GM18498 (cell line): ENCODE results near the gene SAGE1.
"Not testable (repeated sequence)": the region's sequence is repeated elsewhere in the genome, so short reads cannot be mapped to it uniquely, and the experiment has no call there.

Experiments
- ATAC-seq: cut with Tn5 transposase; IDR thresholded peaks from one replicate; pipeline ENCODE4 v1.9.1; 2021; ENCODE audit warnings: mild to moderate bottlenecking, moderate library complexity; ENCODE audit not compliant: unreplicated experiment

Gene SAGE1, protein sequence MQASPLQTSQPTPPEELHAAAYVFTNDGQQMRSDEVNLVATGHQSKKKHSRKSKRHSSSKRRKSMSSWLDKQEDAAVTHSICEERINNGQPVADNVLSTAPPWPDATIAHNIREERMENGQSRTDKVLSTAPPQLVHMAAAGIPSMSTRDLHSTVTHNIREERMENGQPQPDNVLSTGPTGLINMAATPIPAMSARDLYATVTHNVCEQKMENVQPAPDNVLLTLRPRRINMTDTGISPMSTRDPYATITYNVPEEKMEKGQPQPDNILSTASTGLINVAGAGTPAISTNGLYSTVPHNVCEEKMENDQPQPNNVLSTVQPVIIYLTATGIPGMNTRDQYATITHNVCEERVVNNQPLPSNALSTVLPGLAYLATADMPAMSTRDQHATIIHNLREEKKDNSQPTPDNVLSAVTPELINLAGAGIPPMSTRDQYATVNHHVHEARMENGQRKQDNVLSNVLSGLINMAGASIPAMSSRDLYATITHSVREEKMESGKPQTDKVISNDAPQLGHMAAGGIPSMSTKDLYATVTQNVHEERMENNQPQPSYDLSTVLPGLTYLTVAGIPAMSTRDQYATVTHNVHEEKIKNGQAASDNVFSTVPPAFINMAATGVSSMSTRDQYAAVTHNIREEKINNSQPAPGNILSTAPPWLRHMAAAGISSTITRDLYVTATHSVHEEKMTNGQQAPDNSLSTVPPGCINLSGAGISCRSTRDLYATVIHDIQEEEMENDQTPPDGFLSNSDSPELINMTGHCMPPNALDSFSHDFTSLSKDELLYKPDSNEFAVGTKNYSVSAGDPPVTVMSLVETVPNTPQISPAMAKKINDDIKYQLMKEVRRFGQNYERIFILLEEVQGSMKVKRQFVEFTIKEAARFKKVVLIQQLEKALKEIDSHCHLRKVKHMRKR

DNA sequence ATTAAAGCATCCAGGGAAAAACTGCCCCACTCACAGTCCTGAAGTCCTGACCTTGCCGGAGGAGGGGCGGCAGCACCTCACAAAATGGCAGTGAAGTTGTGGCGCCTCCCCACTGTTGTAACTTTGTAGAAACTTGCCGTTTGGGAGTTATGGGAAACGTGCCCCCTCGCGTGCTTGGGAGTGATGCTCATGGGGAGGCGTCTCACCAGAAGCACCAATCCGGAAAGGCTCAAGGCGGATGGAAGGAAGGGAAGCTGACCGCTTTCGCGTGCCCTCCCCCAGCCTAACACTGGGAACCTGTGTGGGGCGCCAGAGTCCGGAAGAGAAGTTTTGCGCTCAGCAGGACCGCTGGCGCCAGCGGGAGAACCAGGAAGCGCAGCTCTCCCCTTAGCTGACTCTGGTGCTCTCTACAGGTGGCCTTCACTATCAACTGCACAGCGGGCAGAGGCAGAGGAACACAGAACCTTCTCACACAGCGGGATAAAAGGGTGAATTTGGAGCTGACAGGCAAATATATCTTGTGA is at the start of gene SAGE1, which contains the start of gene CT45A10:
Gene SAGE1 (plus strand): TSS at position 423 of the 524 bp plus-strand sequence. CDS start 2,527 bp downstream, outside the sequence.
Gene CT45A10 (minus strand): TSS at position 151 of the 524 bp plus-strand sequence. CDS start 8,100 bp downstream, outside the sequence.
- no peak for ATAC-seq

DNA sequence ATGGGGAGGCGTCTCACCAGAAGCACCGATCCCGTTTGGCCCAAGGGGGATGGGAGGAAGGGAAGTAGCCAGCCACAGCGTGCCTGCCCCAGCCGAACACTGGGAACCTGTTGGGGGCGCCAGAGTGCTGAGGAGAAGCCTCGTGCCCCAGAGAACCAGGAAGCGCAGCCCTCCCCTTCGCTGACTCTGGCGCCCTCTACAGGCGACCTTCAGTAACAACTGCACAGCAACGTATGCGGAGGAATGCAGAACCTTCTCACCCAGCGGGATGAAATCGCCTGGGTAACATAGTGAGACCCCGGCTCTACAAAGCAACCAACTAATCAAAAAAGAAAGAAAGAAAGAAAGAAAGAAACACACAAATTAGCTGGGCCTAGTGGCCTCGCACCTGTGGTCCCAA is 39.1 kb upstream of the SAGE1 start, which contains the start of gene CT45A8:
Gene CT45A8 (minus strand): TSS at position 101 of the 400 bp plus-strand sequence. CDS start 3,755 bp downstream, outside the sequence.
- not testable (repeated sequence) for ATAC-seq

DNA sequence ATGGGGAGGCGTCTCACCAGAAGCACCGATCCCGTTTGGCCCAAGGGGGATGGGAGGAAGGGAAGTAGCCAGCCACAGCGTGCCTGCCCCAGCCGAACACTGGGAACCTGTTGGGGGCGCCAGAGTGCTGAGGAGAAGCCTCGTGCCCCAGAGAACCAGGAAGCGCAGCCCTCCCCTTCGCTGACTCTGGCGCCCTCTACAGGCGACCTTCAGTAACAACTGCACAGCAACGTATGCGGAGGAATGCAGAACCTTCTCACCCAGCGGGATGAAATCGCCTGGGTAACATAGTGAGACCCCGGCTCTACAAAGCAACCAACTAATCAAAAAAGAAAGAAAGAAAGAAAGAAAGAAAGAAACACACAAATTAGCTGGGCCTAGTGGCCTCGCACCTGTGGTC is 21.8 kb upstream of the SAGE1 start, which contains the start of gene CT45A9:
Gene CT45A9 (minus strand): TSS at position 101 of the 400 bp plus-strand sequence. CDS start 3,751 bp downstream, outside the sequence.
- ATAC-seq: not testable (repeated sequence)

DNA sequence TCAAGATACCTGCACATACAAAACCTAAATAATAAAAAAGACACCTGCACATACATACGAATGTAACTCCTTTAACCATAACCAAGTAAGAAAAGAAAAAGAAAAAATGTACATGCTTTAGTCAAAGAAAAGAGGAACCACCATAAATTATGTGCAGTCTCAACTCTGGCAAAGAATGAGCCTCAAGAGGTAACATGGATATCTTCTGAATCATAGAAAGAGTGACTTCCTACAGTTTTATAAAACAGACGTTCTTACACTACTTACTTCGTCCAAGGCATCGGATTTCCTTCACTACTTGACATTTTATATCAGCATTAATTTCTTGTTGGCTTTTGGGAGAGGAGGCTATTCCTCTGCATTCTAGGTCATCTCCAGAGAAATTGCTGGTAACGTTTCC is 10.8 kb upstream of the SAGE1 start:
- ATAC-seq: not testable (repeated sequence)

DNA sequence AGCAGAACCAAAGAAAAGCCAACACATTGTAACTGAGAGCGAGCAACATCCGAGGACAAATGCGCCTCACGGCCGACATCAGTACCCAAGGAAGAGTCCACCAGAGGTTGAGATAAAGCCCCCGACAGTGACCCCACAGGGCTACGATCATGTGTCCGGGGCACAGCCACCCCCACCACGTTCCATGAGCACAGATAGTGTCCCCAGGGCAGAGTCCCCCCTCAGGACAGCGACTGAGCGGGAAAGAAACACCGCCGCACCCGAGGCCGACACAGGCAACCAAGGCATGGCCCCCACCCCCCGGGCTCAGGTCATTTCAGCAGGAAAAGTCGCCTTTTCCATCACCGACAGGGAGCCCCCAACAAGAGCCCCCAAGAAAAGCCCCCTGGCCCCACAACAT is 5.3 kb upstream of the SAGE1 start:
- ATAC-seq: not testable (repeated sequence)

DNA sequence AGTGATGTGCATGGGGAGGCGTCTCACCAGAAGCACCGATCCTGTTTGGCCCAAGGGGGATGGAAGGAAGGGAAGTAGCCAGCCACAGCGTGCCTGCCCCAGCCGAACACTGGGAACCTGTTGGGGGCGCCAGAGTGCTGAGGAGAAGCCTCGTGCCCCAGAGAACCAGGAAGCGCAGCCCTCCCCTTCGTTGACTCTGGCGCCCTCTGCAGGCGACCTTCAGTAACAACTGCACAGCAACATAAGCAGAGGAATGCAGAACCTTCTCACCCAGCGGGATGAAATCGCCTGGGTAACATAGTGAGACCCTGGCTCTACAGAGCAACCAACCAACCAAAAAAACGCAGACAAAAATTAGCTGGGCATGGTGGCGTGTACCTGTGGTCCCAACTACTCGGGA is 4.5 kb upstream of the SAGE1 start:
- not testable (repeated sequence) for ATAC-seq

GRCh38 chrX:135890087-135890585 is 3.4 kb upstream of the SAGE1 start:
- ATAC-seq: no peak

GRCh38 chrX:135892781-135893180 is 735 bp upstream of the SAGE1 start:
- no peak for ATAC-seq

DNA sequence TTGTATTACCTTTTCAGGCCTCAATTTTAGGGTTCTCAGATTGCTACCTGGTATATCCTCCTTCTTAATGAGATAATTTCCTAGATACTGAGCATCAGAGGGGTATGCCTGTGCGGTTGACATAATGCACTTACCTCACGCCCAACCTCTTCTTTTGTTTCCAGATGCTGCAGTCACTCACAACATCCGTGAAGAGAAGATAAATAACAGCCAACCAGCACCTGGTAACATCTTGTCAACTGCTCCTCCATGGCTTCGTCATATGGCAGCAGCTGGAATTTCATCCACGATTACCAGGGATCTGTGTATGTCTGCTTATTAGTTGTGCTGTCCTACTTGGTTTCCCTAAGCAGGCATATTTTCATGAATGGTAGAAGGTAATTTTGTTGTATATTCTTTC is 16.7 kb downstream of the SAGE1 start:
- no peak for ATAC-seq

DNA sequence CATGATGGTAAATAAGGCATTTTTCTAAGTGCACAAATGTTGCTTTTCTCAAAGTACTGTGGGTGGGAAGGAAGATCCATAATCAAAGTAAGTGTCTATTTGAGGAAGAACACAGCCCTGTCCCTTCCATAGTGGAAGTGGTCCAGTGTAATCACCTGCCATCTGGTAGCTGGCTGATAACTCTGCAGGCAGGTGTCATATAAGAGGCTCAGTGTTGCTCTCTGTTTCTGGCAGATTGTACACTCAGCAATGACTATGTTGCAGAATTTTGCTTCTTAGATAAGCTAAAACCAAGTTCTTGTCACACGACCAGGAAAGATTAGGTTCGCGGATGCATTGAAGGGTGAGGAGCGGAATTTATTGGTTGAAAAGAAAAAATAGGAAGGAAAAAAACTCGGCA is 20.9 kb downstream of the SAGE1 start:
- ATAC-seq: no peak

- ATAC-seq: not testable (repeated sequence)
These were observed 27.0 kb downstream of the SAGE1 start for GRCh38 chrX:135920516-135920915.

- ATAC-seq: no peak
These were observed 29.8 kb downstream of the SAGE1 start for GRCh38 chrX:135923353-135923752.

- ATAC-seq: no peak
These were observed 34.4 kb downstream of the SAGE1 start for GRCh38 chrX:135927897-135928296.

GRCh38 chrX:135931644-135932487 is 38.4 kb downstream of the SAGE1 start:
- peak; percentile 61 for ATAC-seq

DNA sequence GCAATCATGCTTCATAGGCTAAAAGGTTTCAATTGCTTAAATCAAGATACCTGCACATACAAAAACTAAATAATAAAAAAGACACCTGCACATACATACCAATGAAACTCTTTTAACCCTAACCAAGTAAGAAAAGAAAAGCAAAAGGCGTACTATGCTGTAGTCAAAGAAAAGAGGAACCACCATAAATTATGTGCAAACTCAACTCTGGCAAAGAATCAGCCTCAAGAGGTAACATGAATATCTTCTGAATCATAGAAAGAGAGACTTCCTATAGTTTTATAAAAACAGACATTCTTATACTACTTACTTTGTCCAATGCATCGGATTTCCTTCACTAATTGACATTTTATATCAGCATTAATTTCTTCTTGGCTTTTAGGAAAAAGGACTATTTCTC is 51.0 kb downstream of the SAGE1 start:
- no peak for ATAC-seq

- ATAC-seq: no peak
These were observed 57.8 kb downstream of the SAGE1 start for GRCh38 chrX:135951291-135951690.
